GM20000 (cell line): ENCODE measurements around the gene CLPTM1L.

Experiments used
- DNase-seq: peaks from one replicate; pipeline ENCODE4 v3.0.0; 2012; ENCODE audit warnings: low spot score
- CTCF ChIP-seq: IDR thresholded peaks from 2 replicates; pipeline ENCODE4 v1.5.1; 2012; ENCODE audit warnings: mild to moderate bottlenecking, control low read depth; ENCODE audit errors: extremely low read depth, missing control alignments

CLPTM1L gene

DNA sequence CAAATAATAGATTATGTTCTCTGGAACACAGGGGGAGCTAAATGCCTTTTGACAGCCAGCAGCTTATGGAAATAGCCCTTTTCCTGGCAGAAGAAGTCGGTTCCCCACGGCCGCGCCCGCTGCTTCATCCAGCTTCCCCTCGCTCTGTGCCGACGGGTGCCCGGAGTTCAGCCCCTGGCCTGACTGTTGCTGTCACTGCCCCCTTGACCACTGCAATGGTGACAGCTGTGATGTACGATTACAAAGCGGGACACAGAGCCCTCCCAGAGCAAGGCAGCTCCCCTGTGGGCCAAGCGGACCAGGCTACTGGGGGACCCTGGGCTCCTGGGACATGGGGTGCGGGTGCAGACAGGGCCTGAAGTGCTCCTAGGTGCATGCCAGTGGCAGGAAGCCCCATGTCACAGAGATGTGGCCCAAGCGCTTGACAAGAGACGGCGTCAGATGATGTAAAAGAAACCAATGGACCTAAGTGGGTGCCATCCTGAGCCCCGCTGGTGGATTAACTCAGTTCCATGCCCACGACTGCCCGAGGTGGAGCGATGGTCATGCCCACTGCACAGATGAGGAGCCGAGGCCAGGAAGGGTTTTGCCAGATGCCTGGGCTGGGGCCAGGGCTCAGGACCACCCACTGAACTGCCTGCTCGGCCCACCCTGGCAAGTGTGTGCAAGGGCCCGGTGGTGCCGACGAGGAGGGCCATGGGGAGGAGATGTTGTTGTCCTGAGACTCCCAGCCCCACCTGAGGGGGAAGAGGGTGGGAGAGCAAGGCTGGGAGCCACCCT lies 13.2 kb upstream of the CLPTM1L start:
- no peak for DNase-seq

GRCh38 chr5:1356873-1357787 lies 12.2 kb upstream of the CLPTM1L start:
- TF ChIP-seq CTCF: no peak
- DNase-seq: no peak

More for the DNA sequence above, 13.2 kb upstream of the CLPTM1L start:
- no peak for TF ChIP-seq CTCF

GRCh38 chr5:1354576-1354975 lies 9.7 kb upstream of the CLPTM1L start:
- no peak for TF ChIP-seq CTCF

DNA sequence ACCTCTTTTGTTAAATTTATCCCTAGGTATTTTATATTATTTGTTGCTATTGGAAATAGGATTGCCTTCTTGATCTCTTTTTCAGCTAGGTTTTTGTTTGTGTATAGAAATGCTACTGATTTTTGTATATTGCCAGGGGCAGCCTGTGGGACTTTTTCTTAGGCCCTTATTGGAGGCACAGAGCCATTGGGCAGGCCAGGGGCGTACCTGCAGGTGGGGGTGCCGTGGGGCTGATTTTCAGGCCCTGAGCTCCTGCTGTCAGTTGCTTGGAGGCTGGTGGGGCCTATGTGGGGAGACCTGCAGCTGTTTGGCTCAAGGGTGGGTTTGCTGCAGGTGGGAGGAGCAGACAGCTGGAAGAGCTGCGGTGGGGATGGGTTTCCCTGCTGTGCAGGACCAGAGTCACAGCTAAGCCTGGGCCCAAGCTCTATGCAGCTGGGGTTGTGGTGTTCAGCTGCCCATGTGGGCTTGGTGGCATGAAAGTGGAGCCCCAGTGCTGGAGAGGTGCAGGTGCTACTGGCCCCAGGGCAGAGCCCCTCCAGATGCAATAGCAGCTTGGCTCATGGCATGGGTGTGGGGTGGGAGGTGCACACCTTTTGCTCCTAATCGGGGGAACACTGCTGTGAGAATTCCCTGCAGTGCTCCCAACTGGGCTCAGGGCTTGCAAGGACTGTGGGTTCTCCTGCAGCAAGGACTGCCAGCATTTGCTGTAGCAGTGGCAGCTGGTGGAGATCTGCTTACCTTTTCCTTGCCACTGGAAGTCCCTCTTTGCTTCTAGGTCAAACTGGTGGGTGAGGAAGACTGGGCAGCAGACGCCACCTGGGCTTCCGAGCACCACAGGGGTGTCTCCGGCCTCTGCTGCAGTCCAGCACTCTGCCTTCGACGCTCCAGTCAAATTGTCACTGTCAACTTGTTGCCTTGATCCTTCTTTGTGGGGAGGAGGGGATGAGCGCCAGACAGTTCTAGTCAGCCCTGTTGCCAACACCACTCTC lies 7.6 kb upstream of the CLPTM1L start:
- DNase-seq: no peak
- TF ChIP-seq CTCF: no peak

More at GRCh38 chr5:1354576-1354975, 9.7 kb upstream of the CLPTM1L start:
- DNase-seq: no peak

GRCh38 chr5:1351156-1351555 lies 6.3 kb upstream of the CLPTM1L start:
- TF ChIP-seq CTCF: no peak

DNA sequence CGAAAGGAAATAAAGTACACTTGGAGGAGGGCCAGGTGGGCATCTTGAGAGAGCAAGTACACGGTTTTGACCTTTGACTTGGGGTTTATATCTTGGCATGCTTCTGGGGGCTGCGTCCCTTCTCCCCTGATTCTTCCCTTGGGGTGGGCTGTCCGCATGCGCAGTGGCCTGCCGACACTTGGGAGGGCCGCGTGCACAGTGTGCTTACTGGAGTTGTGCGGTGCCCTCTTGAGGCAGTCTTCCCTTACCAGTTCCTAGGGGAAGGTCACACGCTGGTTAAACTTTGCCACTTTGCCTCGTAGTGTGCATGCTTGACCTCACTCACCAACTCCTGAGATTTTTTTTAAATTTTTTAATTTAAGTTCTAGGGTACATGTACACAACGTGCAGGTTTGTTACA lies 4.3 kb upstream of the CLPTM1L start:
- no peak for DNase-seq
- no peak for TF ChIP-seq CTCF

More at GRCh38 chr5:1351156-1351555, 6.3 kb upstream of the CLPTM1L start:
- no peak for DNase-seq
